ENCODE results near the gene ANAPC16.

ANAPC16 gene

GRCh38 chr10:72255977-72256729, 40.3 kb downstream of the ANAPC16 start:
- H3K23ac ChIP-seq (ENCODE audit: low read depth, low read length, poor library complexity), result no peak overlapping the region
- no peak overlapping the region for H3K4ac ChIP-seq (ENCODE audit: low read length)
- H3K4me1 ChIP-seq (ENCODE audit: control insufficient read depth in 2 of 2, insufficient read depth in 1 of 2, low read depth in 1 of 2, low read length in 2 of 2), result peaks cover 23 to 28% of the 10 kb centered on the region in 2 donors
- H3K36me3 ChIP-seq (replicated peaks in 1 of 2; ENCODE audit: control insufficient read depth in 2 of 2, insufficient read depth in 2 of 2, low read length in 2 of 2), result no peaks in the 10 kb centered on the region
- H3K4me3 ChIP-seq (ENCODE audit: low read length in 2 of 2), result no peak overlapping the region
- H2BK15ac ChIP-seq (ENCODE audit: low read length), result no peak overlapping the region
- no peak overlapping the region for H2AK5ac ChIP-seq (ENCODE audit: low read depth, low read length)
- no peak overlapping the region for H3K18ac ChIP-seq (ENCODE audit: low read length)
- no peak overlapping the region for H2AFZ ChIP-seq (ENCODE audit: low read length)
- no peak overlapping the region for H4K8ac ChIP-seq (ENCODE audit: low read depth, low read length)
- peak overlapping the region; percentile 13 for H3K27ac ChIP-seq (replicated peaks; ENCODE audit: low read length)
- H2BK5ac ChIP-seq (ENCODE audit: low read length), result no peak overlapping the region
- no peak overlapping the region for H3K9ac ChIP-seq (ENCODE audit: low read depth, low read length, poor library complexity)
- no peak overlapping the region for H2BK120ac ChIP-seq (ENCODE audit: low read depth, low read length)
- H2BK12ac ChIP-seq (ENCODE audit: low read length), result no peak overlapping the region
- DNase-seq (ENCODE audit: low spot score), result no peak
- H4K91ac ChIP-seq (ENCODE audit: low read depth, low read length, poor library complexity), result no peak overlapping the region
- no peak overlapping the region for H3K4me2 ChIP-seq (ENCODE audit: insufficient read depth, low read length, poor library complexity, severe bottlenecking)
- H3K14ac ChIP-seq (ENCODE audit: low read length), result no peak overlapping the region
- WGBS, 2 donors (ENCODE audit: extremely low coverage in 2 of 2, insufficient read length in 2 of 2, insufficient replicate concordance in 1 of 2), result no CpG with 5 or more reads among the region's 6 CpGs
- H3K27me3 ChIP-seq (ENCODE audit: control insufficient read depth in 3 of 3, insufficient read depth in 3 of 3, low read depth in 1 of 3, low read length in 3 of 3), result no peaks in the 10 kb centered on the region
- H3K9me3 ChIP-seq (replicated peaks in 1 of 2; ENCODE audit: control insufficient read depth in 2 of 2, insufficient read depth in 1 of 2, low read depth in 1 of 2, low read length in 2 of 2), result no peaks in the 10 kb centered on the region
- H3K79me1 ChIP-seq (ENCODE audit: low read depth, low read length), result no peaks in the 10 kb centered on the region

- Histone ChIP-seq H3K4me2 (ENCODE audit: insufficient read depth, low read length, poor library complexity, severe bottlenecking) (no peak overlapping the region), H2AFZ (ENCODE audit: low read length) (peak overlapping the region; percentile 14), H3K36me3 (replicated peaks in 1 of 2; ENCODE audit: control insufficient read depth in 2 of 2, insufficient read depth in 2 of 2, low read length in 2 of 2) (no peaks in the 10 kb centered on the region), H3K9me3 (replicated peaks in 1 of 2; ENCODE audit: control insufficient read depth in 2 of 2, insufficient read depth in 1 of 2, low read depth in 1 of 2, low read length in 2 of 2) (no peaks in the 10 kb centered on the region), H2BK15ac (ENCODE audit: low read length) (no peak overlapping the region), H2BK12ac (ENCODE audit: low read length) (no peak overlapping the region), H3K27me3 (ENCODE audit: control insufficient read depth in 3 of 3, insufficient read depth in 3 of 3, low read depth in 1 of 3, low read length in 3 of 3) (no peaks in the 10 kb centered on the region), H4K8ac (ENCODE audit: low read depth, low read length) (no peak overlapping the region), H3K4me1 (ENCODE audit: control insufficient read depth in 2 of 2, insufficient read depth in 1 of 2, low read depth in 1 of 2, low read length in 2 of 2) (peaks cover 31 to 36% of the 10 kb centered on the region in 2 donors), H3K4ac (ENCODE audit: low read length) (no peak overlapping the region), H3K14ac (ENCODE audit: low read length) (no peak overlapping the region), H3K4me3 (ENCODE audit: low read length in 2 of 2) (no peak overlapping the region), H4K91ac (ENCODE audit: low read depth, low read length, poor library complexity) (no peak overlapping the region), H2BK5ac (ENCODE audit: low read length) (no peak overlapping the region), H3K79me1 (ENCODE audit: low read depth, low read length) (no peaks in the 10 kb centered on the region), H2AK5ac (ENCODE audit: low read depth, low read length) (no peak overlapping the region), H3K18ac (ENCODE audit: low read length) (no peak overlapping the region), H3K9ac (ENCODE audit: low read depth, low read length, poor library complexity) (no peak overlapping the region), H2BK120ac (ENCODE audit: low read depth, low read length) (no peak overlapping the region), H3K23ac (ENCODE audit: low read depth, low read length, poor library complexity) (no peak overlapping the region), H3K27ac (replicated peaks; ENCODE audit: low read length) (peak overlapping the region; percentile 45)
- no CpG with 5 or more reads among the region's 8 CpGs for WGBS, 2 donors (ENCODE audit: extremely low coverage in 2 of 2, insufficient read length in 2 of 2, insufficient replicate concordance in 1 of 2)
- no peak for DNase-seq (ENCODE audit: low spot score)
Observed at GRCh38 chr10:72257051-72257892, 41.5 kb downstream of the ANAPC16 start.

GRCh38 chr10:72258617-72259016, 42.8 kb downstream of the ANAPC16 start:
- Histone ChIP-seq H3K4me3 (ENCODE audit: low read length in 2 of 2) (no peak overlapping the region), H2BK15ac (ENCODE audit: low read length) (peak overlapping the region; percentile 69), H3K9me3 (replicated peaks in 1 of 2; ENCODE audit: control insufficient read depth in 2 of 2, insufficient read depth in 1 of 2, low read depth in 1 of 2, low read length in 2 of 2) (no peaks in the 10 kb centered on the region), H3K27ac (replicated peaks; ENCODE audit: low read length) (no peak overlapping the region), H3K4me2 (ENCODE audit: insufficient read depth, low read length, poor library complexity, severe bottlenecking) (no peak overlapping the region), H2BK120ac (ENCODE audit: low read depth, low read length) (no peak overlapping the region), H3K23ac (ENCODE audit: low read depth, low read length, poor library complexity) (no peak overlapping the region), H2AK5ac (ENCODE audit: low read depth, low read length) (peak overlapping the region; percentile 7), H3K9ac (ENCODE audit: low read depth, low read length, poor library complexity) (no peak overlapping the region), H2BK5ac (ENCODE audit: low read length) (no peak overlapping the region), H3K18ac (ENCODE audit: low read length) (peak overlapping the region; percentile 2), H2BK12ac (ENCODE audit: low read length) (peak overlapping the region; percentile 88), H3K4ac (ENCODE audit: low read length) (no peak overlapping the region), H2AFZ (ENCODE audit: low read length) (no peak overlapping the region), H4K91ac (ENCODE audit: low read depth, low read length, poor library complexity) (no peak overlapping the region), H3K36me3 (replicated peaks in 1 of 2; ENCODE audit: control insufficient read depth in 2 of 2, insufficient read depth in 2 of 2, low read length in 2 of 2) (no peaks in the 10 kb centered on the region), H3K4me1 (ENCODE audit: control insufficient read depth in 2 of 2, insufficient read depth in 1 of 2, low read depth in 1 of 2, low read length in 2 of 2) (peaks cover 31 to 36% of the 10 kb centered on the region in 2 donors), H3K27me3 (ENCODE audit: control insufficient read depth in 3 of 3, insufficient read depth in 3 of 3, low read depth in 1 of 3, low read length in 3 of 3) (no peaks in the 10 kb centered on the region), H3K14ac (ENCODE audit: low read length) (no peak overlapping the region), H4K8ac (ENCODE audit: low read depth, low read length) (no peak overlapping the region), H3K79me1 (ENCODE audit: low read depth, low read length) (no peaks in the 10 kb centered on the region)
- DNase-seq (ENCODE audit: low spot score), result no peak
- no CpG with 5 or more reads among the region's 4 CpGs for WGBS, 2 donors (ENCODE audit: extremely low coverage in 2 of 2, insufficient read length in 2 of 2, insufficient replicate concordance in 1 of 2)
